SU-DHL-6 (cell line): ENCODE measurements around the gene NMS.

Source experiments
- CTCF ChIP-seq: fragments of 200-600 bp; sonication (generic); IDR thresholded peaks from one replicate; pipeline ENCODE4 v1.5.1; 2017; ENCODE audit warnings: antibody characterized with exemption, mild to moderate bottlenecking, low read length, moderate library complexity; ENCODE audit not compliant: insufficient read depth, poor library complexity, severe bottlenecking
- EZH2phosphoT487 ChIP-seq: fragments of 200-600 bp; sonication (generic), shearing (Covaris generic); conservative IDR thresholded peaks from 2 replicates; pipeline ENCODE4 v1.6.1; 2018; ENCODE audit warnings: mild to moderate bottlenecking, antibody characterized with exemption, low read length, moderate library complexity, mixed read lengths

GRCh38 chr2:100427111-100427510 is 43.2 kb upstream of the NMS start:
- TF ChIP-seq CTCF (no peak), EZH2phosphoT487 (no peak)
